Duodenal mucosa (tissue), 2 donors: ENCODE results near the gene MAML3.
A peak's percentile ranks its signal among the peaks of the same experiment; 100 is the strongest.

Experiments
- H3K27ac ChIP-seq: one replicate; pipeline ENCODE4 v1.7.0; 2013; ENCODE audit warnings: low read depth, low read length
- H3K27me3 ChIP-seq, 2 donors: one replicate each; pipeline ENCODE4 v1.7.0; 2013; ENCODE audit warnings: low read length in 2 of 2, control low read depth in 1 of 2; ENCODE audit not compliant: insufficient read depth in 2 of 2, control insufficient read depth in 1 of 2
- H3K36me3 ChIP-seq, 2 donors: one replicate each; pipeline ENCODE4 v1.7.0; 2013; ENCODE audit warnings: low read length in 2 of 2, control low read depth in 1 of 2; ENCODE audit not compliant: insufficient read depth in 2 of 2, control insufficient read depth in 1 of 2
- H3K4me1 ChIP-seq, 2 donors: one replicate each; pipeline ENCODE4 v1.7.0; 2013; ENCODE audit warnings: low read length in 2 of 2, control low read depth in 1 of 2; ENCODE audit not compliant: insufficient read depth in 2 of 2, control insufficient read depth in 1 of 2
- H3K4me3 ChIP-seq, 2 donors: one replicate each; pipeline ENCODE4 v1.7.0; 2013; ENCODE audit warnings: low read length in 2 of 2, low read depth in 1 of 2
- H3K9ac ChIP-seq, 2 donors: one replicate each; pipeline ENCODE4 v1.7.0; 2013; ENCODE audit warnings: low read length in 2 of 2, low read depth in 1 of 2
- H3K9me3 ChIP-seq, 2 donors: one replicate each; pipeline ENCODE4 v1.7.0; 2013; ENCODE audit warnings: low read length in 2 of 2, control low read depth in 1 of 2; ENCODE audit not compliant: control insufficient read depth in 1 of 2

MAML3 gene

GRCh38 chr4:139675651-139676050, 478.3 kb downstream of the MAML3 start:
- no peak overlapping the region for H3K4me3 ChIP-seq
- H3K9me3 ChIP-seq = no peaks in the 10 kb centered on the region
- H3K27ac ChIP-seq = no peak overlapping the region
- H3K4me1 ChIP-seq = peaks cover under 1 to 12% of the 10 kb centered on the region in 2 donors
- H3K9ac ChIP-seq = no peak overlapping the region
- no peaks in the 10 kb centered on the region for H3K27me3 ChIP-seq
- peaks cover 16 to 36% of the 10 kb centered on the region in 2 donors for H3K36me3 ChIP-seq

- no peaks in the 10 kb centered on the region for H3K9me3 ChIP-seq
- no peak overlapping the region for H3K27ac ChIP-seq
- no peak overlapping the region for H3K4me3 ChIP-seq
- H3K27me3 ChIP-seq = no peaks in the 10 kb centered on the region
- H3K4me1 ChIP-seq = peaks cover 7 to 15% of the 10 kb centered on the region in 2 donors
- H3K36me3 ChIP-seq = peaks cover 16 to 34% of the 10 kb centered on the region in 2 donors
- H3K9ac ChIP-seq = no peak overlapping the region
Measured at GRCh38 chr4:139674875-139675550, 479.0 kb downstream of the MAML3 start.

GRCh38 chr4:139672732-139673131, 481.3 kb downstream of the MAML3 start:
- Histone ChIP-seq H3K4me1 (peaks cover 23 to 34% of the 10 kb centered on the region in 2 donors), H3K4me3 (no peak overlapping the region), H3K36me3 (peaks cover 2 to 16% of the 10 kb centered on the region in 2 donors), H3K9me3 (no peaks in the 10 kb centered on the region), H3K9ac (no peak overlapping the region), H3K27ac (no peak overlapping the region), H3K27me3 (no peaks in the 10 kb centered on the region)

DNA sequence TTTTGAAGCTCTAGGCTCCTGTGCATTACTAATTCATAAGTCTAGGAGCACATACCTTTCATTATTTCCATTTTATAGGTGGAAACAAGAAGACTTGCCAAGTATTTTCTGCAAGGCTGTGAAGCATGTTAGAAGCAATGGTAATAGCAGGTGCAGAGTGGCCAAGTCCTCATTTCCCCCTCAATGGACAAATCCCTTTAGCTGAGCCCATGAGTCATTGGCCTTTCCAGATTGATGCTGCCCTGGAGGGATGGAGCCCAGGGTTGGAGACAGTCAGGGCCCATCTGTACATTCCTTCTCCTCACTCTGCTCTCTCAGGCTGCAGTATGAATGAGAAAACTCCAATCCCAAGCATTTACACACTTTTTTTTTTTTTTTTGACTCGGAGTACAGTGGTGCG, 481.8 kb downstream of the MAML3 start:
- no peak overlapping the region for H3K9ac ChIP-seq
- no peaks in the 10 kb centered on the region for H3K9me3 ChIP-seq
- H3K4me1 ChIP-seq = peaks cover 27 to 35% of the 10 kb centered on the region in 2 donors
- H3K27ac ChIP-seq = no peak overlapping the region
- peaks cover 2 to 16% of the 10 kb centered on the region in 2 donors for H3K36me3 ChIP-seq
- H3K27me3 ChIP-seq = no peaks in the 10 kb centered on the region
- H3K4me3 ChIP-seq = no peak overlapping the region

DNA sequence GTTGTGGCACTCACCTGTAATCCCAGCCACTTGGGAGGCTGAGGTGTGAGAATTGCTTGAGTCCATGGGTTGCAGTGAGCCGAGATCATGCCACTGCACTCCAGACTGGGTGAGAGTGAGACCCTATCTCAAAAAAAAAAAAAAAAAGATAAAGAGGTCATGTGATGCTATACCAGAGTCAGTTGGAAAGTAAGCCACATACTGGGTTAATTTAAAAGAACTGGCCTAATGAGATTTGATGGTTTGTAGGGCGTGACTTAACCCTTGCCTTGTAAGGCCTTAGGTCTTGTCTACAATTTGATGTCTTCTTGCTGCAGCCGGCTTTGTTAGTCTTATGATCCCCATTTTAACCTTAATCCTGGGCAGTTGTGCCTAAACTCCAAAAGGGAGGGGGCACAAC, 483.2 kb downstream of the MAML3 start:
- H3K9me3 ChIP-seq = no peaks in the 10 kb centered on the region
- H3K36me3 ChIP-seq = peaks cover 0 to 8% of the 10 kb centered on the region in 2 donors
- no peak overlapping the region for H3K9ac ChIP-seq
- H3K4me3 ChIP-seq = no peak overlapping the region
- H3K27ac ChIP-seq = no peak overlapping the region
- H3K27me3 ChIP-seq = no peaks in the 10 kb centered on the region
- peaks cover 34 to 35% of the 10 kb centered on the region in 2 donors for H3K4me1 ChIP-seq

DNA sequence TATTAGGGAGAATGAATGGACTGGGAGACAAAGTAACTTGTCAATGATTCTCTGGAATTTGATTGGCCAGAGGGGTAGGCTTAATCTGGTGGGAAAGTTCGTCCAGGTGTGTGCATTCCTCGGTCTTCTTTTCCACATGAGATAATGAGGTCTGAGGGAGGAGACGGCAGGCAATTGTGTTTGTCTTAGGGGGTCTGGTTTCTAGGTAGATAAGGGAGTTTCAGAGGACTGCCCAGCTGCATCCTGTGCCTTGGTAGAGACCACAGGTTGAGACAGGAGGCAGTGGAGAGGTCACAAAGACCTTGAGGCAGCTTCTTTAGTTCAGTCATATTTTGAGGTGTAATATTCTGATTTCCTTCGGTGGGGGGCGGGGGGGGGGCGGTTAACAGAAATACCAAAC, 484.1 kb downstream of the MAML3 start:
- Histone ChIP-seq H3K36me3 (peaks cover 0 to 8% of the 10 kb centered on the region in 2 donors), H3K9me3 (no peaks in the 10 kb centered on the region), H3K4me3 (no peak overlapping the region), H3K4me1 (peaks cover 40% of the 10 kb centered on the region in 2 donors), H3K27ac (no peak overlapping the region), H3K9ac (no peak overlapping the region), H3K27me3 (no peaks in the 10 kb centered on the region)

GRCh38 chr4:139669335-139669734, 484.6 kb downstream of the MAML3 start:
- Histone ChIP-seq H3K4me3 (peak overlapping the region in 1 of 2 donors; percentile 34), H3K27me3 (no peaks in the 10 kb centered on the region), H3K4me1 (peaks cover 46% of the 10 kb centered on the region in 2 donors), H3K9ac (no peak overlapping the region), H3K27ac (no peak overlapping the region), H3K36me3 (peaks cover 0 to 8% of the 10 kb centered on the region in 2 donors), H3K9me3 (no peaks in the 10 kb centered on the region)

GRCh38 chr4:139668658-139669201, 485.3 kb downstream of the MAML3 start:
- Histone ChIP-seq H3K9ac (no peak overlapping the region), H3K27ac (no peak overlapping the region), H3K4me1 (peaks cover 50 to 52% of the 10 kb centered on the region in 2 donors), H3K9me3 (no peaks in the 10 kb centered on the region), H3K27me3 (no peaks in the 10 kb centered on the region), H3K36me3 (peaks cover 0 to 8% of the 10 kb centered on the region in 2 donors), H3K4me3 (peak overlapping the region in 1 of 2 donors; percentile 34)

DNA sequence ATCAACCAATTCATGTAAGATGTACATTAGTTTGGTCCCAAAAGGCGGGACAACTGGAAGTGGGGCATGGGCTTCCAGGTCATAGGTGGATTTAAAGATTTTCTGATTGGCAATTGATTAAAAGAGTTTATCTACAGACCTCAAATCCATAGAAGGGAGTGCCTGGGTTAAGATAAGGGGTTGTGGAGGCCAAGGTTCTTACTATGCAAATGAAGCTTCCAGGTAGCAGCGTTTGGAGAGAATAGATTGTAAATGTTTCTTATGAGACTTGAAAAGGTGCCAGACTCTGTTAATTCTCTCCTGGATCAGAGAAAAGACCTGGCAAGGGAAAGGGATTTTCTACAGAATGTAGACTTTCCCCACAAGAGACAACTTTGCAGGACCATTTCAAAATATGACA, 485.9 kb downstream of the MAML3 start:
- Histone ChIP-seq H3K27ac (no peak overlapping the region), H3K9ac (no peak overlapping the region), H3K36me3 (peaks cover 0 to 8% of the 10 kb centered on the region in 2 donors), H3K4me3 (peak overlapping the region; percentile 58 to 94), H3K9me3 (no peaks in the 10 kb centered on the region), H3K27me3 (no peaks in the 10 kb centered on the region), H3K4me1 (peaks cover 53 to 56% of the 10 kb centered on the region in 2 donors)
